ENCODE measurements around the gene OR52N4. TPM values are rescaled to one million over a fixed set of nuclear protein-coding genes. Genes with fewer than 3 reads are reported as not detected.

OR52N4 gene
- total and polyA plus RNA-seq, 2 experiments from 2014 or later: not detected

DNA sequence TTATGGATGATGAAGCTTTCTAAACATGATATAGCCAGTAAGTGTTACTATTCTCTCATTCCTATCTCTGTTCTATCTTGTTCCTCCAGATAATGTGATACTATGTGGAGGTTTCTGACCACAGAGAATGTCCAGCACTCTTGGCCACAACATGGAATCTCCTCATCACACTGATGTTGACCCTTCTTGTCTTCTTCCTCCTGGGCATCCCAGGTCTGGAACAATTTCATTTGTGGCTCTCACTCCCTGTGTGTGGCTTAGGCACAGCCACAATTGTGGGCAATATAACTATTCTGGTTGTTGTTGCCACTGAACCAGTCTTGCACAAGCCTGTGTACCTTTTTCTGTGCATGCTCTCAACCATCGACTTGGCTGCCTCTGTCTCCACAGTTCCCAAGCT, 27.7 kb upstream of the OR52N4 start:
- H4K20me1 ChIP-seq (replicated peaks; ENCODE audit: insufficient read depth): no peaks in the 10 kb centered on the region
- Mint-ChIP-seq H3K27ac (no peak overlapping the region), H3K27me3 (ENCODE audit: insufficient read depth, low read depth, poor library complexity) (peaks cover 5% of the 10 kb centered on the region), H3K4me3 (no peak overlapping the region), H3K36me3 (ENCODE audit: low read depth) (no peaks in the 10 kb centered on the region), H3K9me3 (no peaks in the 10 kb centered on the region), H3K4me1 (no peaks in the 10 kb centered on the region; the same call in 2 of the 3 replicates)
- H3K4me3 ChIP-seq: no peak overlapping the region
- ATAC-seq: no peak
- DNase-seq (ENCODE audit: low spot score): no peak
- H3K9me2 ChIP-seq (ENCODE audit: insufficient read depth): no peaks in the 10 kb centered on the region
- H3K36me3 ChIP-seq (ENCODE audit: insufficient read depth): no peaks in the 10 kb centered on the region
- no peaks in the 10 kb centered on the region for H3F3A ChIP-seq (replicated peaks; ENCODE audit: low read depth)
- H3K27me3 ChIP-seq (ENCODE audit: insufficient read depth): no peaks in the 10 kb centered on the region
- no peak overlapping the region for H3K4me2 ChIP-seq
- TF ChIP-seq, protein P1, sequence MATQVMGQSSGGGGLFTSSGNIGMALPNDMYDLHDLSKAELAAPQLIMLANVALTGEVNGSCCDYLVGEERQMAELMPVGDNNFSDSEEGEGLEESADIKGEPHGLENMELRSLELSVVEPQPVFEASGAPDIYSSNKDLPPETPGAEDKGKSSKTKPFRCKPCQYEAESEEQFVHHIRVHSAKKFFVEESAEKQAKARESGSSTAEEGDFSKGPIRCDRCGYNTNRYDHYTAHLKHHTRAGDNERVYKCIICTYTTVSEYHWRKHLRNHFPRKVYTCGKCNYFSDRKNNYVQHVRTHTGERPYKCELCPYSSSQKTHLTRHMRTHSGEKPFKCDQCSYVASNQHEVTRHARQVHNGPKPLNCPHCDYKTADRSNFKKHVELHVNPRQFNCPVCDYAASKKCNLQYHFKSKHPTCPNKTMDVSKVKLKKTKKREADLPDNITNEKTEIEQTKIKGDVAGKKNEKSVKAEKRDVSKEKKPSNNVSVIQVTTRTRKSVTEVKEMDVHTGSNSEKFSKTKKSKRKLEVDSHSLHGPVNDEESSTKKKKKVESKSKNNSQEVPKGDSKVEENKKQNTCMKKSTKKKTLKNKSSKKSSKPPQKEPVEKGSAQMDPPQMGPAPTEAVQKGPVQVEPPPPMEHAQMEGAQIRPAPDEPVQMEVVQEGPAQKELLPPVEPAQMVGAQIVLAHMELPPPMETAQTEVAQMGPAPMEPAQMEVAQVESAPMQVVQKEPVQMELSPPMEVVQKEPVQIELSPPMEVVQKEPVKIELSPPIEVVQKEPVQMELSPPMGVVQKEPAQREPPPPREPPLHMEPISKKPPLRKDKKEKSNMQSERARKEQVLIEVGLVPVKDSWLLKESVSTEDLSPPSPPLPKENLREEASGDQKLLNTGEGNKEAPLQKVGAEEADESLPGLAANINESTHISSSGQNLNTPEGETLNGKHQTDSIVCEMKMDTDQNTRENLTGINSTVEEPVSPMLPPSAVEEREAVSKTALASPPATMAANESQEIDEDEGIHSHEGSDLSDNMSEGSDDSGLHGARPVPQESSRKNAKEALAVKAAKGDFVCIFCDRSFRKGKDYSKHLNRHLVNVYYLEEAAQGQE (IDR thresholded peaks at IDR 0.05; ENCODE audit: unreplicated experiment): no peak
- TF ChIP-seq NANOG (IDR thresholded peaks at IDR 0.05; ENCODE audit: borderline replicate concordance) (no peak), CREB1 (CRISPR knock-in tag; IDR thresholded peaks at IDR 0.05; ENCODE audit: low read depth) (no peak)
- H2AFZ ChIP-seq: no peak overlapping the region
- H3K4me1 ChIP-seq (ENCODE audit: insufficient read depth): no peaks in the 10 kb centered on the region
- no peaks in the 10 kb centered on the region for H3K79me2 ChIP-seq (replicated peaks; ENCODE audit: insufficient read depth)
- no peak overlapping the region for H3K27ac ChIP-seq (ENCODE audit: low read depth)

DNA sequence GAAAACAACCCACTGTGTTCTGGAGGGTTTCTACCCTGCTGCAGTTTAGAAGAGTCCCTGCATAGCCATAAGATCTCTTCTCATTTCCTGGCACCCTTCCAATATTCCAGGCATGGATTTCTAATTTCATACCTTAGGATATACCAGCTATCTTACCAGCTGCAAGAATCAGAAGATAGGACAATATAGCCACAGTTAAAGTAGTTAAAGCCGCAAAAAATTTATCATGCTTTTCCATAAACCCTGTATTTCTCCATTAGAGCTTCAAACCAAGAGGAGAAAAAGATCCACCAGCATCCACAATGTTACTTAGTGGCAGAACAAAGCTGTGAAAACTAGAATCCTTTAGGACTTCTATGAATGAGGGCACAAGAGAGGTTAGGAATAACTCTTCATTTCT, 26.4 kb upstream of the OR52N4 start:
- Mint-ChIP-seq H3K36me3 (ENCODE audit: low read depth) (no peaks in the 10 kb centered on the region), H3K27ac (no peak overlapping the region), H3K9me3 (no peaks in the 10 kb centered on the region), H3K4me3 (no peak overlapping the region), H3K27me3 (ENCODE audit: insufficient read depth, low read depth, poor library complexity) (peaks cover 3% of the 10 kb centered on the region), H3K4me1 (no peaks in the 10 kb centered on the region; the same call in 2 of the 3 replicates)
- H3K4me1 ChIP-seq (ENCODE audit: insufficient read depth): no peaks in the 10 kb centered on the region
- H3F3A ChIP-seq (replicated peaks; ENCODE audit: low read depth): no peaks in the 10 kb centered on the region
- H3K79me2 ChIP-seq (replicated peaks; ENCODE audit: insufficient read depth): no peaks in the 10 kb centered on the region
- H3K9me2 ChIP-seq (ENCODE audit: insufficient read depth): no peaks in the 10 kb centered on the region
- no peaks in the 10 kb centered on the region for H4K20me1 ChIP-seq (replicated peaks; ENCODE audit: insufficient read depth)
- no peak for DNase-seq (ENCODE audit: low spot score)
- no peaks in the 10 kb centered on the region for H3K36me3 ChIP-seq (ENCODE audit: insufficient read depth)
- no peak overlapping the region for H3K27ac ChIP-seq (ENCODE audit: low read depth)
- no peaks in the 10 kb centered on the region for H3K27me3 ChIP-seq (ENCODE audit: insufficient read depth)
- no peak overlapping the region for H3K4me2 ChIP-seq
- TF ChIP-seq, protein P2, sequence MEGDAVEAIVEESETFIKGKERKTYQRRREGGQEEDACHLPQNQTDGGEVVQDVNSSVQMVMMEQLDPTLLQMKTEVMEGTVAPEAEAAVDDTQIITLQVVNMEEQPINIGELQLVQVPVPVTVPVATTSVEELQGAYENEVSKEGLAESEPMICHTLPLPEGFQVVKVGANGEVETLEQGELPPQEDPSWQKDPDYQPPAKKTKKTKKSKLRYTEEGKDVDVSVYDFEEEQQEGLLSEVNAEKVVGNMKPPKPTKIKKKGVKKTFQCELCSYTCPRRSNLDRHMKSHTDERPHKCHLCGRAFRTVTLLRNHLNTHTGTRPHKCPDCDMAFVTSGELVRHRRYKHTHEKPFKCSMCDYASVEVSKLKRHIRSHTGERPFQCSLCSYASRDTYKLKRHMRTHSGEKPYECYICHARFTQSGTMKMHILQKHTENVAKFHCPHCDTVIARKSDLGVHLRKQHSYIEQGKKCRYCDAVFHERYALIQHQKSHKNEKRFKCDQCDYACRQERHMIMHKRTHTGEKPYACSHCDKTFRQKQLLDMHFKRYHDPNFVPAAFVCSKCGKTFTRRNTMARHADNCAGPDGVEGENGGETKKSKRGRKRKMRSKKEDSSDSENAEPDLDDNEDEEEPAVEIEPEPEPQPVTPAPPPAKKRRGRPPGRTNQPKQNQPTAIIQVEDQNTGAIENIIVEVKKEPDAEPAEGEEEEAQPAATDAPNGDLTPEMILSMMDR (conservative IDR thresholded peaks at IDR 0.05; ENCODE audit: low read depth in 2 of 2): no peak
- TF ChIP-seq STAT1 (IDR thresholded peaks at IDR 0.05; ENCODE audit: unreplicated experiment) (no peak), POLR2AphosphoS5 (IDR thresholded peaks at IDR 0.05; ENCODE audit: low read depth) (no peak), EZH2 (IDR thresholded peaks at IDR 0.05; ENCODE audit: low read depth, unreplicated experiment) (no peak), ZNF114 (CRISPR knock-in tag; IDR thresholded peaks at IDR 0.05) (no peak), NANOG (IDR thresholded peaks at IDR 0.05; ENCODE audit: borderline replicate concordance) (no peak), ZNF331 (CRISPR knock-in tag; IDR thresholded peaks at IDR 0.05; ENCODE audit: low read depth) (no peak)
- TF ChIP-seq, protein P3, sequence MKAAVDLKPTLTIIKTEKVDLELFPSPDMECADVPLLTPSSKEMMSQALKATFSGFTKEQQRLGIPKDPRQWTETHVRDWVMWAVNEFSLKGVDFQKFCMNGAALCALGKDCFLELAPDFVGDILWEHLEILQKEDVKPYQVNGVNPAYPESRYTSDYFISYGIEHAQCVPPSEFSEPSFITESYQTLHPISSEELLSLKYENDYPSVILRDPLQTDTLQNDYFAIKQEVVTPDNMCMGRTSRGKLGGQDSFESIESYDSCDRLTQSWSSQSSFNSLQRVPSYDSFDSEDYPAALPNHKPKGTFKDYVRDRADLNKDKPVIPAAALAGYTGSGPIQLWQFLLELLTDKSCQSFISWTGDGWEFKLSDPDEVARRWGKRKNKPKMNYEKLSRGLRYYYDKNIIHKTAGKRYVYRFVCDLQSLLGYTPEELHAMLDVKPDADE (IDR thresholded peaks at IDR 0.05): no peak
- ATAC-seq: no peak
- H3K4me3 ChIP-seq: no peak overlapping the region
- H2AFZ ChIP-seq: no peak overlapping the region

Measured in GM23338 (cell line).